ENCODE data around the gene HCN2.
"Not testable (repeated sequence)": the region's sequence is repeated elsewhere in the genome, so short reads cannot be mapped to it uniquely, and the experiment has no call there.

The HCN2 gene

GRCh38 chr19:582497-583197 lies 7.0 kb upstream of the HCN2 start:
- DNase-seq (ENCODE audit: low read depth), result no peak
- TF ChIP-seq, protein P1, sequence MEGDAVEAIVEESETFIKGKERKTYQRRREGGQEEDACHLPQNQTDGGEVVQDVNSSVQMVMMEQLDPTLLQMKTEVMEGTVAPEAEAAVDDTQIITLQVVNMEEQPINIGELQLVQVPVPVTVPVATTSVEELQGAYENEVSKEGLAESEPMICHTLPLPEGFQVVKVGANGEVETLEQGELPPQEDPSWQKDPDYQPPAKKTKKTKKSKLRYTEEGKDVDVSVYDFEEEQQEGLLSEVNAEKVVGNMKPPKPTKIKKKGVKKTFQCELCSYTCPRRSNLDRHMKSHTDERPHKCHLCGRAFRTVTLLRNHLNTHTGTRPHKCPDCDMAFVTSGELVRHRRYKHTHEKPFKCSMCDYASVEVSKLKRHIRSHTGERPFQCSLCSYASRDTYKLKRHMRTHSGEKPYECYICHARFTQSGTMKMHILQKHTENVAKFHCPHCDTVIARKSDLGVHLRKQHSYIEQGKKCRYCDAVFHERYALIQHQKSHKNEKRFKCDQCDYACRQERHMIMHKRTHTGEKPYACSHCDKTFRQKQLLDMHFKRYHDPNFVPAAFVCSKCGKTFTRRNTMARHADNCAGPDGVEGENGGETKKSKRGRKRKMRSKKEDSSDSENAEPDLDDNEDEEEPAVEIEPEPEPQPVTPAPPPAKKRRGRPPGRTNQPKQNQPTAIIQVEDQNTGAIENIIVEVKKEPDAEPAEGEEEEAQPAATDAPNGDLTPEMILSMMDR (IDR thresholded peaks at IDR 0.05; ENCODE audit: low read depth, low read length, missing control alignments), result no peak
- H3K4me3 ChIP-seq (ENCODE audit: low read depth, low read length), result no peak overlapping the region

DNA sequence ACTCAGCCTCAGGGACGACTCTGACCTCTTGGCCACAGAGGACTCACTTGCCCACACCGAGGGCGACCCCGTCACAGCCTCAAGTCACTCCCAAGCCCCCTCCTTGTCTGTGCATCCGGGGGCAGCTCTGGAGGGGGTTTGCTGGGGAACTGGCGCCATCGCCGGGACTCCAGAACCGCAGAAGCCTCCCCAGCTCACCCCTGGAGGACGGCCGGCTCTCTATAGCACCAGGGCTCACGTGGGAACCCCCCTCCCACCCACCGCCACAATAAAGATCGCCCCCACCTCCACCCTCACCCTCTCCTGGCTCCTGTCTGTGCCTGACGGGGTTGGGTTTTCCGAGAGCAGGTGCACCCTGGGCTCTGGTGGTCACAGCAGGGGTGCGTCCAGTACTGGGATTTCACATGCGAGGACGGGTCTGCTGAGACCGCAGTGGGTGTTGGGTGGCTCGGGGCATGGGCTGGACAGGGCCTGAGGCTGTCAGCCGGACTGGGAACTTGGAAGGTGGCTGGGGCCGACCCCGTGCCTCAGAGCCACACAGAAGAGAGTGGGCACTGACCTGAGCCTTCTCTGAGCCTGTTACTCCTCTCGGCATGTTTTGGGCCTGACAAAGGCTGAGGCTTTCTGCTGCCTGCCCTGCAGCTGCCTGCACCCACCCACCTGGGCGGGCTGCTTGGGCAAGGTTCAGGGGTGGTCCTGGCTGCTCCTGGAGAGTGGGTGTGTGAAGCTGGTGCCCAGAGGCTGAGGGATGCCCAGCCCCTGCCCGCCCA lies 6.3 kb upstream of the HCN2 start:
- no peak overlapping the region for H3K4me3 ChIP-seq (ENCODE audit: low read depth, low read length)
- DNase-seq (ENCODE audit: low read depth), result no peak
- TF ChIP-seq, protein P1 (IDR thresholded peaks at IDR 0.05; ENCODE audit: low read depth, low read length, missing control alignments), result no peak

GRCh38 chr19:583968-584239 lies 5.8 kb upstream of the HCN2 start:
- H3K4me3 ChIP-seq (ENCODE audit: low read depth, low read length), result no peak overlapping the region
- TF ChIP-seq, protein P1 (IDR thresholded peaks at IDR 0.05; ENCODE audit: low read depth, low read length, missing control alignments), result no peak
- DNase-seq (ENCODE audit: low read depth), result no peak

DNA sequence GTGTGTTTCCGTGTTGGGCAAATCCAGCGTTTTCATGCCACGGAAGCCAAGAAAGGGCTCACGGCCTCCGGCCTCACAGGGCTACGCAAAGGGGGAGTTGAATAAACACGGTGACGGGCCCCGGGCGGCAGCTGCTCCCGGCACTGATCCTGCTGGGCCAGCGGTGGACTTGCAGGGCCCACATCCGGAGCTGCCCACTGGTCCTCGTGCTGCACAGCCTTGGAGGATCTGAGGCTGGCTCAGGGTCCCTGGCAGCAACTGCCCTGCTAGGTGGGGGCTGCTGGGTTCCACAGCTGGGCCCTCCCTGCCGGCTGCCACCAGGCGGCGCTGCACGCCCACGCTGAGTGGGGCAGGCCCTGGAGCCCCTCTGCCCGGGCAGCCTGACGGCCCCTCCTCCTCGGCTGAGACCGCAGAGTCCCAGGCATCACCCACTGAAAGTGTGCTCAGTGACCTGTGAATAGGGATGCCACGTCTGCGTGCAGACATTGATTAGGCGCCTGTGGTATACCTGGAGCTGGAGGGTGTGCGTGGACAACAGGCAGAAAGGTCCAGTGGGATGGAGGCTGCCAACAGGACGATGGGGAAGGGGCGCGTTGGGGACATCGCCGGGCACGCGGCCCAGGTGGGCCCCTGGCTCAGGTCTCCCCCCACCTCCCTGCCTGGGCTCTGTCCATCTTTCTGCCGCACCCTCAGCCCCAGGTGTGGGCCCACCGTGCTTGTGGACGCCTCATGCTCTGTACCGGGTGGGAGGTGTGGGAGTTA lies 5.3 kb upstream of the HCN2 start:
- DNase-seq (ENCODE audit: low read depth), result no peak
- no peak overlapping the region for H3K4me3 ChIP-seq (ENCODE audit: low read depth, low read length)
- TF ChIP-seq, protein P1 (IDR thresholded peaks at IDR 0.05; ENCODE audit: low read depth, low read length, missing control alignments), result peak; percentile 96

- DNase-seq (ENCODE audit: low read depth); H3K4me3 ChIP-seq (ENCODE audit: low read depth, low read length): not testable (repeated sequence)
These were observed 4.5 kb upstream of the HCN2 start for GRCh38 chr19:585146-585545.

- no peak for DNase-seq (ENCODE audit: low read depth)
- H3K4me3 ChIP-seq (ENCODE audit: low read depth, low read length), result no peak overlapping the region
- TF ChIP-seq, protein P1 (IDR thresholded peaks at IDR 0.05; ENCODE audit: low read depth, low read length, missing control alignments), result no peak
These were observed 4.0 kb upstream of the HCN2 start for GRCh38 chr19:585551-586110.

DNA sequence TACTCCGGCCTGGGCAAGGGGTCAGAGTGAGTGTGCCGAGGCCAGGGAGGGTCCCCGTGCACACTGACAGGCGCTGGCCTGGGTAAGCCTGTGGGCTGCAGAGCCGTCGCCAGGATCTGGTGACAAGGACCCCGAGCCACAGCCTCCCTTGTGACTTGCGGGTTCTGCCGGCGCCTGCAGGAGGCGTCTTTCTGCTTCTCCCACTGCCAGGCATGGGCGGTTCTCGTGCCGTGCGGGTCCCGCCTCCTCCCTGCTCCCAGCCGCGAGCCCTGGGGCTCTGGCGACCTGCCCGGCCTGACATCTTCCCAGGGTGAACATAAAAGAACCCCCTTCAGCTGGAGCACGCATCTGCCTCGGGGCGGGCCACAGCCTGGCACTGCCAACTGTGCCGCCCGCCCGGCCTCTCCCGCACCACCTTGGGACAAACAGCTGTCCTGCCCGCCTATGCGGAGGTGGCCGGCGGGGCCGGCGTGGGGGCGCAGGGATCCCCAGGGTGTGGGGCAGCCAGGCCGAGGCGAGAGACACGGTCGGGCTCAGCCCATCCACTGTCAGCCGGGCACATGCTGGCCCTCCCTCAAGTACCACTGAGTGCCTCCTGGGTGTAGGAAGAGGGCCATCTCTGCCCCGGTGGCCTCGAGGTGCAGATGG lies 1.5 kb upstream of the HCN2 start:
- H3K4me3 ChIP-seq (ENCODE audit: low read depth, low read length), result no peak overlapping the region
- TF ChIP-seq, protein P1 (IDR thresholded peaks at IDR 0.05; ENCODE audit: low read depth, low read length, missing control alignments), result peak; percentile 56
- DNase-seq (ENCODE audit: low read depth), result no peak

Measured in GM12864 (cell line).